Heart left ventricle (tissue), 13 donors: ENCODE data around the gene RAB36.

ENCODE experiments used
- POLR2A ChIP-seq, 2 donors: fragments of 450-650 bp; IDR thresholded peaks; one replicate each; pipeline ENCODE4 v1.6.1; 2017; ENCODE audit warnings: antibody characterized with exemption in 2 of 2, mild to moderate bottlenecking in 2 of 2, moderate library complexity in 2 of 2
- TF ChIP-seq, protein P1 (sequence below), 12 donors: fragments of 200-600 bp; sonication (generic) in 4 of 12; IDR thresholded peaks; one replicate each; pipeline versions ENCODE4 v1.5.0 to v1.8.0; 2018 to 2022; ENCODE audit warnings: antibody characterized with exemption in 12 of 12, mild to moderate bottlenecking in 5 of 12
- donor health status: ischemic (EF 13 %, LVEDD 7.1; RV severe dilation, severe dysfunction).
- donor health status: DM: no; HTN: yes; CAD: no.
- donor health status: DM: no; HTN: no; CAD: no.
- donor health status: ischemic (EF 25% LVEDD 6.9; RV normal size, moderate dysfunction).
- donor health status: ischemic (EF 25% LVEDD 5.7; RV mildly dilated, moderate dysfunction).
- donor health status: ischemic (EF 35%, LVEDD 5.7; RV mildly dilated, moderate dysfunction).
- donor health status: nonischemic (EF 11% LVEDD 7.7; RV severe dilation, severe dysfunction).
- donor health status: DM: yes; HTN: yes; CAD: no.
- donor health status: PGD.
- donor health status: ischemic (EF 29% LVEDD 5.4; RV normal size, mild dysfunction).
- donor health status: nonischemic (EF 23%, LVEDD 6.1; RV moderate dilation, normal function).

DNA sequence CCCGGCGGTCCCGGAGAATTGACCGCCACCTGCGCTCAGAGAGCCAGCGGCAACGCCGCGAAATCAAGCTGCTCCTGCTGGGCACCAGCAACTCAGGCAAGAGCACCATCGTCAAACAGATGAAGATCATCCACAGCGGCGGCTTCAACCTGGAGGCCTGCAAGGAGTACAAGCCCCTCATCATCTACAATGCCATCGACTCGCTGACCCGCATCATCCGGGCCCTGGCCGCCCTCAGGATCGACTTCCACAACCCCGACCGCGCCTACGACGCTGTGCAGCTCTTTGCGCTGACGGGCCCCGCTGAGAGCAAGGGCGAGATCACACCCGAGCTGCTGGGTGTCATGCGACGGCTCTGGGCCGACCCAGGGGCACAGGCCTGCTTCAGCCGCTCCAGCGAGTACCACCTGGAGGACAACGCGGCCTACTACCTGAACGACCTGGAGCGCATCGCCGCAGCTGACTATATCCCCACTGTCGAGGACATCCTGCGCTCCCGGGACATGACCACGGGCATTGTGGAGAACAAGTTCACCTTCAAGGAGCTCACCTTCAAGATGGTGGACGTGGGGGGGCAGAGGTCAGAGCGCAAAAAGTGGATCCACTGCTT lies 49.4 kb upstream of the RAB36 start:
- TF ChIP-seq, protein P1, sequence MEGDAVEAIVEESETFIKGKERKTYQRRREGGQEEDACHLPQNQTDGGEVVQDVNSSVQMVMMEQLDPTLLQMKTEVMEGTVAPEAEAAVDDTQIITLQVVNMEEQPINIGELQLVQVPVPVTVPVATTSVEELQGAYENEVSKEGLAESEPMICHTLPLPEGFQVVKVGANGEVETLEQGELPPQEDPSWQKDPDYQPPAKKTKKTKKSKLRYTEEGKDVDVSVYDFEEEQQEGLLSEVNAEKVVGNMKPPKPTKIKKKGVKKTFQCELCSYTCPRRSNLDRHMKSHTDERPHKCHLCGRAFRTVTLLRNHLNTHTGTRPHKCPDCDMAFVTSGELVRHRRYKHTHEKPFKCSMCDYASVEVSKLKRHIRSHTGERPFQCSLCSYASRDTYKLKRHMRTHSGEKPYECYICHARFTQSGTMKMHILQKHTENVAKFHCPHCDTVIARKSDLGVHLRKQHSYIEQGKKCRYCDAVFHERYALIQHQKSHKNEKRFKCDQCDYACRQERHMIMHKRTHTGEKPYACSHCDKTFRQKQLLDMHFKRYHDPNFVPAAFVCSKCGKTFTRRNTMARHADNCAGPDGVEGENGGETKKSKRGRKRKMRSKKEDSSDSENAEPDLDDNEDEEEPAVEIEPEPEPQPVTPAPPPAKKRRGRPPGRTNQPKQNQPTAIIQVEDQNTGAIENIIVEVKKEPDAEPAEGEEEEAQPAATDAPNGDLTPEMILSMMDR (IDR thresholded peaks at IDR 0.05): no peak
- TF ChIP-seq POLR2A (IDR thresholded peaks at IDR 0.05): no peak
